HepG2 (cell line): Measurements from ENCODE around the gene RIPOR3. TPM values are rescaled to one million over a fixed set of nuclear protein-coding genes. Genes with fewer than 3 reads are reported as not detected.

Source experiments
- CBX2 ChIP-seq, 2 experiments: fragments of 200-600 bp in 1 of 2; sonication (generic); formaldehyde crosslinking in 1 of 2; IDR thresholded peaks; 2 replicates each; pipeline versions ENCODE4 v1.7.0 to v1.8.1; 2018 to 2022; ENCODE audit warnings: low read depth in 2 of 2, low read length in 1 of 2, mild to moderate bottlenecking in 1 of 2, missing genetic modification reagents in 1 of 2
- CREM ChIP-seq, 2 experiments: sonication (generic) in 1 of 2; formaldehyde crosslinking in 1 of 2; IDR thresholded peaks; 2 replicates each; pipeline versions ENCODE4 v1.4.0 to v1.6.1; 2016 to 2020; ENCODE audit warnings: antibody characterized with exemption in 1 of 2, mild to moderate bottlenecking in 1 of 2, missing genetic modification reagents in 1 of 2
- DNMT1 ChIP-seq: sonication (generic); formaldehyde crosslinking; IDR thresholded peaks from 2 replicates; pipeline ENCODE4 v1.5.1; 2020; ENCODE audit warnings: mild to moderate bottlenecking, missing genetic modification reagents
- GABPB1 ChIP-seq: IDR thresholded peaks from 2 replicates; pipeline ENCODE4 v1.6.1; 2016; ENCODE audit warnings: mild to moderate bottlenecking, missing genetic modification reagents, moderate library complexity, missing compliant biosample characterization
- GFI1 ChIP-seq: sonication (generic); formaldehyde crosslinking; IDR thresholded peaks from 2 replicates; pipeline ENCODE4 v1.5.0; 2020; ENCODE audit warnings: missing genetic modification reagents, mild to moderate bottlenecking, borderline replicate concordance
- HDAC1 ChIP-seq: sonication (generic); formaldehyde crosslinking; IDR thresholded peaks from 2 replicates; pipeline ENCODE4 v1.5.1; 2020; ENCODE audit warnings: mild to moderate bottlenecking, missing genetic modification reagents
- HDAC6 ChIP-seq: fragments of 200-600 bp; sonication (generic); IDR thresholded peaks from 2 replicates; pipeline ENCODE4 v1.7.0; 2017; ENCODE audit warnings: mild to moderate bottlenecking, antibody characterized with exemption, low read length, low read depth
- HOXA9 ChIP-seq: sonication (generic); formaldehyde crosslinking; IDR thresholded peaks from 2 replicates; pipeline ENCODE4 v1.8.1; 2022; ENCODE audit warnings: missing genetic modification reagents, mild to moderate bottlenecking, moderate library complexity, borderline replicate concordance
- PAWR ChIP-seq: sonication (generic); formaldehyde crosslinking; IDR thresholded peaks from 2 replicates; pipeline ENCODE4 v1.4.0; 2020; ENCODE audit warnings: missing genetic modification reagents, mild to moderate bottlenecking, borderline replicate concordance
- POGZ ChIP-seq: sonication (generic); formaldehyde crosslinking; IDR thresholded peaks from 2 replicates; pipeline ENCODE4 v1.4.0; 2020; ENCODE audit warnings: mild to moderate bottlenecking, missing genetic modification reagents
- SIN3B ChIP-seq: fragments of 150-350 bp; IDR thresholded peaks from 2 replicates; pipeline ENCODE4 v1.6.1; 2014; ENCODE audit warnings: low read length
- SOX5 ChIP-seq: IDR thresholded peaks from 2 replicates; pipeline ENCODE4 v1.6.1; 2016; ENCODE audit warnings: borderline replicate concordance
- U2AF1 ChIP-seq: fragments of 200-400 bp; formaldehyde crosslinking; optimal IDR thresholded peaks from 2 replicates; pipeline ENCODE3; 2017; ENCODE audit warnings: mild to moderate bottlenecking, low read depth, low read length
- ZFP37 ChIP-seq: sonication (generic); formaldehyde crosslinking; IDR thresholded peaks from 2 replicates; pipeline ENCODE4 v1.4.0; 2020; ENCODE audit warnings: missing genetic modification reagents, borderline replicate concordance
- ZFY ChIP-seq: sonication (generic); formaldehyde crosslinking; IDR thresholded peaks from 2 replicates; pipeline ENCODE4 v1.4.0; 2020; ENCODE audit warnings: missing genetic modification reagents
- ZNF383 ChIP-seq: sonication (generic); formaldehyde crosslinking; IDR thresholded peaks from 2 replicates; pipeline ENCODE4 v1.4.0; 2020; ENCODE audit warnings: missing genetic modification reagents, mild to moderate bottlenecking, borderline replicate concordance
- ZNF503 ChIP-seq: sonication (generic); formaldehyde crosslinking; IDR thresholded peaks from 2 replicates; pipeline ENCODE4 v1.4.0; 2020; ENCODE audit warnings: missing genetic modification reagents
- ZNF572 ChIP-seq: sonication (generic); formaldehyde crosslinking; IDR thresholded peaks from 2 replicates; pipeline ENCODE4 v1.5.1; 2020; ENCODE audit warnings: mild to moderate bottlenecking, missing genetic modification reagents
- ZNF709 ChIP-seq: sonication (generic); formaldehyde crosslinking; IDR thresholded peaks from 2 replicates; pipeline ENCODE4 v1.5.0; 2020; ENCODE audit warnings: mild to moderate bottlenecking, missing genetic modification reagents
- ZNF720 ChIP-seq: sonication (generic); formaldehyde crosslinking; IDR thresholded peaks from 2 replicates; pipeline ENCODE4 v1.4.0; 2020; ENCODE audit warnings: missing genetic modification reagents
- ZNF784 ChIP-seq: sonication (generic); formaldehyde crosslinking; IDR thresholded peaks from 2 replicates; pipeline ENCODE4 v1.5.1; 2020; ENCODE audit warnings: missing genetic modification reagents, mild to moderate bottlenecking, borderline replicate concordance
- ZNF792 ChIP-seq: IDR thresholded peaks from 2 replicates; pipeline ENCODE4 v1.6.1; 2016
- polyA plus RNA-seq, 8 experiments: library from polyadenylated mRNA; depleted of rRNA in 3 of 8; stranded (reverse) in 7 of 8; unstranded in 1 of 8; fragments of >200 nt; fragmentation: Illumina TruSeq in 4 of 8; extraction: Trizol in 4 of 8; gene quantifications; 2 replicates each; pipeline versions ENCODE4 v1.2.1 to v1.2.3, GENCODE V29; 2011 to 2016; ENCODE audit warnings: low read depth in 4 of 8, missing spikeins in 1 of 8, mixed read lengths in 1 of 8; ENCODE audit not compliant: insufficient read depth in 1 of 8
- total RNA-seq, 5 experiments: library from RNA; depleted of rRNA; stranded (reverse); fragments of >200 nt; fragmentation: Illumina TruSeq; extraction: Trizol; gene quantifications; 2 replicates each; pipeline ENCODE4 v1.2.3, GENCODE V29; 2016; ENCODE audit warnings: low read depth in 1 of 5
- TF ChIP-seq, protein P1 (sequence below): sonication (generic); formaldehyde crosslinking; IDR thresholded peaks from 2 replicates; pipeline ENCODE4 v1.4.0; 2020; ENCODE audit warnings: missing genetic modification reagents

Gene RIPOR3
- total and polyA plus RNA-seq, 2 of the 13 experiments (the other 11 are each of a cell fraction or from before 2014, with no cell fraction given): 0.18 TPM; not detected in 1

GRCh38 chr20:50728981-50729874 is 37.9 kb upstream of the RIPOR3 start (continued):
- TF ChIP-seq HDAC6 (no peak), ZNF792 (0 out of 2 replicates have a peak, but pooled peaks have one; percentile 17), CBX2 (IDR thresholded peaks at IDR 0.05; ENCODE audit: low read depth, low read length) (no peak), CBX2 (CRISPR knock-in tag; IDR thresholded peaks at IDR 0.05; ENCODE audit: low read depth) (no peak), ZFP37 (CRISPR knock-in tag) (0 out of 2 replicates have a peak, but pooled peaks have one; percentile 8), ZNF720 (CRISPR knock-in tag) (no peak), CREM (IDR thresholded peaks at IDR 0.05) (peak; percentile 67), CREM (CRISPR knock-in tag; IDR thresholded peaks at IDR 0.05) (no peak), SIN3B (no peak), ZNF503 (peak; percentile 38; the same call in 1 of the 2 replicates), ZNF572 (0 out of 2 replicates have a peak, but pooled peaks have one; percentile 40), SOX5 (CRISPR knock-in tag) (peak; percentile 63; the same call in 1 of the 2 replicates), HDAC1 (CRISPR knock-in tag) (peak; percentile 57; the same call in 1 of the 2 replicates), GABPB1 (CRISPR knock-in tag) (peak; percentile 61), DNMT1 (CRISPR knock-in tag) (no peak), HOXA9 (CRISPR knock-in tag) (no peak), ZNF709 (CRISPR knock-in tag) (peak; percentile 51; the same call in 1 of the 2 replicates), GFI1 (CRISPR knock-in tag) (0 out of 2 replicates have a peak, but pooled peaks have one; percentile 6), ZNF383 (CRISPR knock-in tag) (no peak), U2AF1 (no peak), PAWR (CRISPR knock-in tag) (no peak), ZNF784 (CRISPR knock-in tag) (no peak; the same call in 1 of the 2 replicates), POGZ (CRISPR knock-in tag) (no peak), ZFY (CRISPR knock-in tag) (peak; percentile 53; the same call in 1 of the 2 replicates)
- TF ChIP-seq, protein P1, sequence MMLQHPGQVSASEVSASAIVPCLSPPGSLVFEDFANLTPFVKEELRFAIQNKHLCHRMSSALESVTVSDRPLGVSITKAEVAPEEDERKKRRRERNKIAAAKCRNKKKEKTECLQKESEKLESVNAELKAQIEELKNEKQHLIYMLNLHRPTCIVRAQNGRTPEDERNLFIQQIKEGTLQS (CRISPR knock-in tag): peak; percentile 82
